Inflammatory macrophage treated with lipopolysaccharide for 1 hour (primary cell): Measurements from ENCODE around the gene KLHL40.

Experiments
- DNase-seq, 2 donors: peaks; one replicate each; pipeline ENCODE4 v3.0.0-alpha.2; 2020 to 2022

Gene KLHL40

GRCh38 chr3:42691816-42692666 lies 6.7 kb downstream of the KLHL40 start:
- no peak for DNase-seq

- no peak for DNase-seq
Measured at GRCh38 chr3:42692667-42693529, 7.6 kb downstream of the KLHL40 start.

- no peak for DNase-seq
Measured at GRCh38 chr3:42693530-42693930, 8.2 kb downstream of the KLHL40 start.

GRCh38 chr3:42694366-42694765 lies 9.0 kb downstream of the KLHL40 start:
- no peak for DNase-seq

GRCh38 chr3:42696356-42697288 lies 11.3 kb downstream of the KLHL40 start:
- no peak for DNase-seq

GRCh38 chr3:42697289-42698051 lies 12.1 kb downstream of the KLHL40 start:
- DNase-seq: no peak

- no peak for DNase-seq
Measured at GRCh38 chr3:42698216-42698910, 13.0 kb downstream of the KLHL40 start.

GRCh38 chr3:42698911-42699230 lies 13.5 kb downstream of the KLHL40 start:
- no peak for DNase-seq

GRCh38 chr3:42699511-42699971 lies 14.2 kb downstream of the KLHL40 start:
- no peak for DNase-seq

GRCh38 chr3:42700366-42701288 lies 15.3 kb downstream of the KLHL40 start:
- no peak for DNase-seq

- peak in 1 of 2 donors; percentile 63 for DNase-seq
Measured at GRCh38 chr3:42701371-42702065, 16.2 kb downstream of the KLHL40 start.

- no peak for DNase-seq
Measured at GRCh38 chr3:42702066-42702951, 17.0 kb downstream of the KLHL40 start, which contains the start of gene HHATL. Gene HHATL, minus strand, starts transcription at chr3:42702798. Its CDS starts 1,972 bp downstream, at chr3:42700826.

- DNase-seq: no peak
Measured at GRCh38 chr3:42702982-42703694, 17.8 kb downstream of the KLHL40 start.

- no peak for DNase-seq
Measured at GRCh38 chr3:42703695-42704025, 18.3 kb downstream of the KLHL40 start.

GRCh38 chr3:42704136-42704841 lies 19.0 kb downstream of the KLHL40 start:
- no peak for DNase-seq

- DNase-seq: no peak
Measured at GRCh38 chr3:42705058-42705767, 19.9 kb downstream of the KLHL40 start.
